Activated CD4-positive, CD25-positive, alpha-beta regulatory T cell (primary cell): Measurements from ENCODE around the gene C4orf51.
A peak's percentile ranks its signal among the peaks of the same experiment; 100 is the strongest.

Source experiments
- DNase-seq, 4 experiments: peaks; one replicate each; lab custom pipeline; 2025; lab: John Stamatoyannopoulos, UW

The C4orf51 gene

DNA sequence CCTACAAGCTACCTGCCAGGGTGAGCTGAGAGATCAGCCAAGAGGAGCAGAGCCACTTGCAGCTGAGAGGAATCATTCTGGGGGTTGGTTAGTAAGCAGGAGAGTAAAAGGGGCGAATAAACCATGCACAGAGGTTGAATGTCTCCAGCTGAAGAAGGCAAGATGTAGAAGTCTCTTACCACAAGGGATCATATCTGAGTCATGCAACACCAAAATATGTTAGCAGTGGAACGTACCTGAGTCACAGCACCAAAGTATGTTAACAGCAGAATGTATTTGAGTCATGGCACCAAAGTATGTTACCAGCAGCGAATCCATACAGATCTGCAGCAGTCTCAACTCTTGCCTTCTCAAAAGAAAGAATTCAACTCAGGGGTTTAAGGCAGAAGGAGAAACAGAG lies 29.9 kb downstream of the C4orf51 start:
- no peak for DNase-seq

DNA sequence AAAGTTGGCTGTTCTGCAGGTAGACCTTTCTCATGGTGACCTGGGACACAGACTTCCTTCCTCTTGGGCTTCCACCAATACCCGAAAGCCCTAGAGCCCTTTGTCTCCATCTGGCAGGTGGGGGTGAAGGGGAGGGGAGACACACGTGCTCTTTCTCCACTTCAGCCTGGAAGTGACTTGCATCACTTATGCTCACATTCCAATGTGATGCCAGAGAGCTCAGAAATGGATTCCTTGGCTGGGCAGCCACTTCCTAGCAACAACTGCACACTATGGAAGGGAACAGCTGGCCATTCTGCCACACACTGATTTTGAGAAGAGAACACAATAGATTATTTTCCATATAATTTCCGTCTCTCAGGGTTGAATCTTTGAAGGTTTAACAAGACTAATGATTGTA lies 36.3 kb downstream of the C4orf51 start:
- DNase-seq = no peak

DNA sequence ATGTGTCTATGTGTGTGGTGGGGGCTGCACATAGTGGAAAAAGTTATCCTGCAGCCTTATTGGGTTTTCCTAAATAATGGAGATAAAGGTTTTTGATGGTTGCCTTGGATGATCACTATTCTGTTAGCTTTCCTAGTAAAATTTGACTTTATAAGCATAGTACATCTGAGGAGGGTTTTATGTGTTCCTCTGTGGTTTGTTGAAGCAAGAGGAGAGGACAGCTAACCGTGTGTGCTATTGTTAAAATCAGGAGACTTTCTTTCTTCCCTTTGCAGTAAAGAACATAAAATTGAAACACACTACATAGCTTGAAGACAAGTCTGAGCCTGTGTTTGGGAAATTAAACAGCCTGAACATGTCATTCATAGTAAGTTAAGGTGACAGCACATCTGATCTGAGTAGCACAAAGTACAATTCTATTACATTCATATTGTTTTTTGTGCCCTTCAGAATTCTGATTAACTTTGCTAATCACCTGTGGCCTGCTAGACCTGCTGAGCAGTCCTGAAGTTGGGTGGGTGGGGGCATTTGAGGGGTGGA lies 36.8 kb downstream of the C4orf51 start:
- no peak for DNase-seq

DNA sequence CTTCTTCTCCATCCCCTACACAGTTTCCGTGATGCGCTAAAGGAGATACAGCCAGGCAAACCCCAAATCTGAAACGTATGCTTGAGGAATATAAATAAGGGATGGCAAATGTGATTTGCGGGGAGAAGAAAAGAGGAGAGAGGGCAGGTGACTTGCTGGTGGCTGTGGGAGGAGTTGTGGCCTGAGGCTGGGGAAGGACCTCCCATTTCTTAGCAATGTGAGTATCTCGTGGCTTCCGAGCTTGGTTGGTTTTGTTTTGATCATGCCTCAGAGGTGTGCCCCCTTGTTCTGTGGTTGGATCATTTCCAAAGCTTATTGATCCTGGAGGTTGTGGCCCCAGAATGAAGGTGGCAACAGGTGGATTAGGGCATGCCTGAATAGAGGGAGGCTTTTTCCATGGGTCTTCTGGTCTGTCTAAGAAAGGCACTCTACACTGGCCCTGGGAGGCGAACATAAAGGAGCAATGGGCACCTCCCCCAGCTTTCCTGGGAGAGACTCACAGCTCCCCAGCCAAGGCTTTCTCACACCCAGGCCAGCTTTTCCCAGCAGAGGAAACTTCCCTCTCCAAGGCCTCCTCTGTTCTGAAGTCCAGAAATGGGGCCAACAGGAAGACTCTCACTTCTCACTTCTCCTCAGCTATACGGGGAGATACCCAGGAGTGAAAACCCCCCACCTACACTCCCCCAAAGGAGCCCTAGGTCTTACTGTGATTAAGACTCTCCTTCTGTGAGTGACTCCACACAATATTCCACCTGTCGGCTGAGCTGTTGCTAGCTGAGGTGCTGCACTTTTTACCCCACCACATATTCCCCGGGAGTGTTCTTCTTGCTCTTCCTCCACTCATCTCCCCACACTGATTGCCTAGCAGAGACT lies 40.0 kb downstream of the C4orf51 start:
- no peak for DNase-seq

DNA sequence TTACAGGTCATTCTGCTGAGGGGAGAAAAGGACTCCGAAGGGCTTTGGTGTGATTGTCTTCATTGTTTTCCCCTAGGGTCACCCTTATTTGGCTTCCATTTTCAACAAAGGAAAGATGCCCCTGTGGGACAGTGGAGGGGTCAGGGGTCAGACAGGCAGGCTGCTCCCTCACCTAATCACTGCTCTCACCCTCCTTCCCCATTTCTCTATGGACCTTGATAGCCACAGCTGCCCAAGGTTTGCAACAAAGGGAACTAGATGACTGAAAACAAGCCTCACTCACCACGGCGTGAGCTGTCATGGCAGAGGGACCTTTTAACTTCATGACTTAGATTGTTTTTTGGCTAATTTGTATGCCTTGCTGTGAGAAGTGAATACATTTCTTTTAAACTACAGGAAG lies 40.7 kb downstream of the C4orf51 start:
- DNase-seq = no peak

DNA sequence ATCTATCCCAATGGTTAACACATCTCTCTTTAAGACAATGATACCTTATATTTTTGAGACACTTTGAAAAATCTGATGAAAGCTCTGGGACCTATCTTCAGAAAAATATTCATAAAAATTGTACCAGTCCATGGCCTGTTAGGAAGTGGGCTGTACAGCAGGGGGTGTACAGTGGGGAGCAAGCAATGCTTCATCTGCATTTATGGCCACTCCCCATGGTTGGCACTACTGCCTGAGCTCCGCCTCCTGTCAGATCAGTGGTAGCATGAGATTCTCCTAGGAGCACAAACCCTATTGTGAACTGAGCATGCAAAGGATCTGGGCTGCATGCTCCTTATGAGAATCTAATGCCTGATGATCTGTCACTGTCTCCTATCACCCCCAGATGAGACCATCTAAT lies 42.6 kb downstream of the C4orf51 start:
- no peak for DNase-seq

DNA sequence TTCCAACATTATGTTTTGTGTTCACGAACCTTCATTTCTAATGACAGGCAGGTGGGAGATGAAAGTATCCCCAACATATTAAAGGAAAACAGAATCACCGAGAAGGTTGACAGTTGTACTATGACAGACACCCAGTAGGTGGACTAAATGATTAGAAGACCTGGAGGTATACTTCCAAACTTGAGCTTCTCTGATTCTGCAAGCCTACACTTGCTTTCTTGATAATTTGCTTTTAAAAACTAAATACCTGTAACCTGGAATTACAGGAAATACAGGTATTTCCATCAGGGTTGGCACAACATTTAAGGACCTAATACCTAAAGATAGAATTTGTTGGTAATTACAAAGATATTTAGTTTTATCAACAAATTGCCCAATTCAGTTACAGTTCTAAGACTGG lies 43.4 kb downstream of the C4orf51 start:
- DNase-seq = no peak

DNA sequence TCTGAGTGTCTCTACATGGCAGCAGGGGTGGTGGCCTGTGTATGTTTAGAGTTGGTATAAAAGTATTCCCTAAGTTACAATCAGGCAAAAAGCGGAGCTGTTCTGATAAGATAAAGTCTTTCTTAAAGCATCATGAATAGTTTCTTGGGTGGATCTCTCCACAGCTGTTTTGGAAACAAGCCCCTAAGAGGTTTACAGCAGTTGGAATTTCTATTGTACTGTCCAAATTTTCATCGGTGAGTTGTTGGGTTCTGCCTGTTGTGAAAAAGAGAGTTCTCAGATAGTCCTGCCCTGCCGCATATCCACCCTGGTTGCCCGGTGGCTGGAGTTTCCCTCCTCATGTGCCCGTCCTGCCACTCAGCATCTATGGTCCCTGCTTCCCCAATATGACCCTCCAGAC lies 50.1 kb downstream of the C4orf51 start:
- no peak for DNase-seq

DNA sequence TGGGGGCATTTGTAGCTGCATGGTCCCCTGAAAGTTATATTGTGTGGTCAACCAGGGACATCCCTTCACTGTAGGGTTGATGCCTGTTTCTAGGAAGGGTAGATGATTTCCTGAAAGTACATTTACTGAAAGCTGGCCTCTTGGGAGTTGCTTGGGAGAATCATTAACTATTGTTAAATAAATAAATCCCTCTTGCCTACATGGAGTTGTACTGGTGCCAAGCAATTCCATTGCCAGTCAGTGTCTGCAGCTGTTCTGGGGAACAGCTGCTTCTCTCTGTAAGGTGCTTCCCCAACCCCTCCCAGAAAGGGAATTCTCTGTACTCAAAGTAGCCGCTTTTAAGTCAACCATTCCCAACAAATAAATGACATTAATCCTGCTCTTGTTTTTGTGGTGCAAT lies 51.1 kb downstream of the C4orf51 start:
- DNase-seq = no peak

DNA sequence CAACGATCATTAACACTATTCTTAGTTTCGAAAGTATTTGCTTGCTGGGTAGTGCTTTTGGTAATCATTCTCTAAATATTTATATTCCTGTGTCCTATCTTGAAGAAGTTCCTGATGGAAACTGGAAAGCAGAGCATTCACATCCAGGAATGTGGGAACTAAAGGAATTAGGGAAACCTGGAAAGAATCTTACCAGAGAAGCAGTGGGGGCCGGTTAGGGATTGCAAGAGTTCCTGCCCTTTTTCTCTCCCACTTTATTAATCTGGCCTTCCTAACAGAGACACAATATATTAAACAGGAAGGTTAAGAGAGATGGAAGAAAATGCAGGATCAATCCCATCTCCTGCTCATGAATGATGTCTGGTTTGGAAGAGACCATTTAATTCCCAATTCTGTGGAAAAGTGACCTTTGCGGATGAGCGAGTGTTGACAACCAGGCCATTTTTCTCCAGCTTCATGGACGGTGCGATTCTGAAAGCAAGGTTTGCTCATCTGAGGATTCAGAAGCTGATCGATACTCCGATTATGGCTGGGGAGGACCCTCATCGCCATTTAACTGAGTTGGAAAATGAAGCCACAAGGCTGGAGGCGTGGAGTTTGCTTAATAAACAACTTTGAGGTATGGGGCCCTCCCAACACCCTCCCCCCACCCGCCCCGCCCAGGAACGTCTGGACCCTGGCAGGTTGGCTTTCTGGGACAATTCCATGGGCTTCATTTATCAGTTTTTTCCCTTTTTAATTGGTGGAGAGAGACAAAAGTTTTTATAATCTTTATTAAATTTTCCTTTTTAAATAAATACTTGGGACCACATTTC lies 52.3 kb downstream of the C4orf51 start:
- DNase-seq = no peak

DNA sequence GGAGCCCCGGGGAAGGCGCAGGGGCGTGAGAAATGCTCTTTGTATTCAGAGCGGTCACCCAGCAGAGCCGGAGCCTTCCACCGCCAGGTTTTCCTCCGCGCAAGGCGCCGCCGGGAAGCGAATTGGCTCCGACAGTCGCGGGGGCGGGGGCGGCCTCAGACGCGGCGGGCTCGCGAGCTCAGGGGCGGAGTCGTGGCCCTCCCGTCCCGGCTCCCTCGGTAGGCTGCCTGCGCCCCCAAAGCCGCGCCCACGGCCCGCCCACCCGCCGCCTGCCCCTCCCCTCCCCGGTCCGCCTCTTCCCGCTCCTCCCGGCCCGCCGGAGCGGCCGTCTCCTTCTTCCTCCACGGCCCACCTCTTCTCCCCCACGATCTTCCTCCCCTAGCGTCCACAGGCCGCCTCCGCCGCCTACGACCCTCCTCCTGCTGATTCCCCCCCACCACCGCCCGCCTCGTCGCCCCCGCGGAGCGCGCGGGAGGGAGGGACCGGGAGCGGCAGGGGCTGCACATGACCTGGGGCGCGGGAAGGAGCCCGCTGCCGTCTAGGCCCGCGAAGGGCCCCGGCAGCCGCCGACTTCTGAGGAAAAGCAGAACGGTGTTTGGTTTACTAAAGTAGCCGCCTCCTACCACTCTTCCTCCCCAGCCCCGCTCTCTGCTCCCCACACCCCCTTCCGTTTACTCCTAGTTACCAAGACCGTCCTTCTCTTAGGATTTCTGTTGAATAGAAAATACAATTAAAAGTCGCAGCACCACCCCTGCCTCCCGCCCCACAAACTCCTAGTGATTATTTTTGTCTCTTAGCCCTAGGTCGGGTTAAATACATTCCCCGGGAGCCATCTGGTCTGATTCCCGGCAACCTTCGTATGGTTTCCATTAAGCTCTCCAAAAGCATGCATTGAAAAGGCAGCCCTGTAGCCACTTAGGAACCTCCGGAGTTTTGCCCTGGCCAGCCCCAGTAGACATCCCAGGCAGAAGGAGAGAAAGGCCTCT lies 53.2 kb downstream of the C4orf51 start:
- DNase-seq = peak; percentile 45 to 61 (median 52)

DNA sequence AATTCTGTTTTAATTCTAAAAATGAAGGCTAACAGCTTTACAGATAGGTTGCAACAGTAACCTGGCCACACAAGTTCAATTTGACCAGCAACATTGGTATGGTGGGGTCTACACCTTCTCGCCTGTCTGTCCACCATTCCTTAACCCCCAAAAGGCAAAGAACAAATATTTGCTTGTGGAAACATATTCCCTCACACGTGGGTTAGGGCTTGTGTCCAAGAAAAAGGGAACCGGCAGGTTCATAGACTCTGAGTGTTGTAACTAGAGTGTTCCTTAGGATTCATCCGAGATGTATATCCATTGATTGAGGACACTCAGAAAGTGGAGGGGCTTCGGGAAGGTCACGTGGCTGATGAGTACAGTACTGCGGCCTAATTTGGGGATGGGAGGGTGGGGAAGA lies 54.1 kb downstream of the C4orf51 start:
- DNase-seq = no peak

DNA sequence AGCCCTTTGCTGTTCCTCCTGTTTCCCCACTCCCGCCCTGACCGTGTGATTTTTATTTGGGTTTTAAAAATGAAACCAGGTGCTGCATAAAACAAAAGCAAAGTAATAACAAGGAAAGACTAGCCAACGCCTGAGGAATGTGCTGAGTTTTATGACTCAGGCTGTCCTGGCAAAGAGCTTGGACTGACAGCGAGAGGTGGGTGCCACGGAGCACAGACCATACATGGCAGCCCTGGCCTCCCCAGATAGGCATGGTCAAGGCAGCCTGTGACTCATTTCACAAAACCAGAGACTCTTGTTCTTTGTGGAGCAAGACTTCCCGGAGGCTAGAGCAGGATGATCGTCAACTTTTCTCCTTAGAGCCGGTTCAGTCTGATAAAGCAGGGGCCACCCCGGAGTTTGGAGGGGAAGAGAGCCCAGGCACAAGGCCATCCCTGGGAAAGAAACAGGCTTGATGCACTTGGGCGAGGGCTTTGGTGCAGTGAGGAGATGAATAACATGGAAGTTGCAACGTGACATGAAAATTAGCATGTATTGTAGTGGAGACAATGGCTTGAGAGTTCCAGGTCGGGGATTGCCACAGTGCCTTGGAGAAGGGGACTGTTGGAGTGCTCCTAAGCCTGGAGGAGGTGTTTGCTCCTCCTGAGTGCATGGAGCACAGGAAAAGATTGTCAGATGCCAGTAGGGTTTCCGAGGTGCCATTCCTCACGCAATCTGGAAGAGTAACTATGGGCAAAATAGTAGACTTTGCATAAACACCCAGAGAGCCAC lies 54.8 kb downstream of the C4orf51 start:
- DNase-seq = no peak

DNA sequence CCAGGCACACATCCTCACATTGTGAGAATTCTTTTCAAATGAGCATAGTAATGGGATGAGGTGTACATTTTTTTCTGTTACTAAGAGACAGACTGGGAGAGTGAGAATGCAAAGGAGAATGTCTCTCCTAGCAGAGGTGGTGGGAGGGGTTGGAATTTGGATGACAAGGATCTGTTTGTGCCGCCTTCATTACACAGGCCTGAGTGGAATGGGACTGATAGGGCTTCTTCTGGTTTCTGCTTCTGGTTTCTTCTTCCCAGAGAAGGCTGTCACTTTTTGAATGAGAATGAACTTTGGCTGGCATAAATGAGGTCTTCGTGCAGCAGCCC lies 55.4 kb downstream of the C4orf51 start:
- no peak for DNase-seq

DNA sequence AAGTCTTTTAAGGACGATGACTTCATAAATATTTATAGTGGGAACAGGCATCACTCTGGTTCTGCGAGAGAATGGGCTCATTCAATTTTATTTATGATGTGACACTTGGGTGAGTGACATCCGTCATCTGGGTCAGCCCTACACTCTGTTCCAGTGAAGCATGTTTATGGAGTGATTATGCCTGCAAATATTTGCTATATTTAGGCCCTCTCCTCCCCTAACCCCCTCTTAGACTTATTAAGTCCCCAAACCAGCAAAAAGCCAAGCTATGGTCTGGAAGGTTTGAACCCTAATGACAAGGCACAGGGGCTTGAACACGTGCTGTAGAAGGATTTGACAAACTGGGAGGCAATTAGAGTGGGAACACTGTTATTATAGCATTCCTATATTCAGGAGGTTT lies 55.9 kb downstream of the C4orf51 start:
- no peak for DNase-seq

DNA sequence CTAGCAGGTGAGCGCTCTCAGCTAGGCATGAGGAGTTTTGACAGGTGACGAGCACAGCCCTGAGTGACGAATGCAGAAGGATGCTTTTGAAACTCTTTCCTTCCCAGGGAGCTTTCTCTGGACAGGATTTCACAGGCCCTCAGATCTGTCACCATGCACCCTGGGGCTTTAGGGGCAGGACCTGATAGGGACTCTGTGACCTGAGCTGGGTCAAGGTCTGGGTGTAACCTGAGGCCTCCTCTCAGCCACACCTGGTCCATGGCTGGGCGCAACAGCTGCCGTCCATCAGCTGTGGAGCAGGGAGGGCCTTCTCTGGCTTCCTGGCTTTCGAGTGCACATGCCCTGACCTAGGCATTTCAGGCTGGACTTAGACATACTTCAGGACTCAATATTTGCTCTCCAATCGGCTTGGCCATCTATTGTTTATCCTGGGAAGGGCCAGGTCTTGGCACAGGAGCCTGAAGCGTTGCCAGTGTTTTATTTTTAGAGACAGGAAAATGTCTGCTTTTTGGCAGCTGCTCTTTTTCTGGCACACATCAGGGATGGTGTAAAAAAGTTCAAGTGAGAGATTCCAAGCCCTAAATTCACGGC lies 56.4 kb downstream of the C4orf51 start:
- no peak for DNase-seq

DNA sequence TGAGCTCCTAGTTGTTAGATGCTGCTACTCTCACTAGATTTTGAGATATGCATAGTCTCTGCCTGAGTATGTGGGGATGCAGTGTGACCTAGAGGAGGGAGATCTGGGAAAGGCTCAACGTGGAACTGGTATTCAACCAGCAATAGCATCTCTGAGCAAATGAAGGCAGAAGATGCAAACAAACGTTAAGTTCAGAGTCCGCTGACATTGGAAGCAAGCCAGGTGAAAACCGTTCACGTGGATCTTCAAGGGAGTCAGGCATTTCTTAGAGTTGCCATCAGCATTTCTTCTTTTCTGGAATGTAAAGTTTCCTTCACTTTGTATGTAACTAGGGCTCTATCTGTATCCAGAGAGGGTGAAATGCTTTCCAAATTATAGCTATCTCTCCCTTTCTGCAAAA lies 59.9 kb downstream of the C4orf51 start:
- DNase-seq = no peak

DNA sequence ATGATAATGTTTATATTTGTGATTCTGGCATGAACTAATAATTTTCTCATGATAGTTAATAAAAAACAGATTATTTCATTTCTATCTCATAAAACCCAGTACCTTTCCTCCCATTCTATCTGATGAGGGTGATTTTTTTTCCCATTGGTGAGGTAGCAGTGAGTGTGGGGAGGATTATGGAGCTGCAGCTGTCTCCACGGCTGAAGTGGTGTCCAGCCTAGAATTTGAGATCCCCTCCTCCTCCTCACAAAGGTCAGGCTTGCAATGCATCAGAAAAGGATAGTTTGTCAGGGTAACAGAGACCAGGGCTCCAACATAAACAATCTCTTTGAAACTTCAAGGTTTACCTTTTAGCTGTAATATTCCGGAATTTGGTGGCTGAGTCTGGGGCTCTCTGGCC lies 60.9 kb downstream of the C4orf51 start:
- DNase-seq = no peak

DNA sequence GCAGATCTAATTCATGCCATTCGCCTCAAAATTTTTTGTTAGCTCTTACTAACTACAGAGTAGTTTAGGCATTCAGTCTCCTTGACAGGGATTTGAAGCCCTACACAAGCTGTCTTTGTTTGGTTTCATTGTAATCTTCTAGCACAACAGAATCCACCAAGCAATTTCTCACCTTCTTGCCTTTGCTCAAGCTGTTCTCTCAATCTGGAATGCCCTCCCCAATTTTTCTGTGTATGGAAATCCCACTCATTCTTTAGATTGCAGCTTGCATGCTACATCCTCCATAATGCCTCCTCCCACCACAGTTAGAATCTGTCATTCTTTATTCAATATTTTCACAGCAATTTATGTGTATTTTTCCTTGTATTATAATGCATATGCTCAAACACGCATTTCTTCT lies 63.7 kb downstream of the C4orf51 start:
- no peak for DNase-seq

DNA sequence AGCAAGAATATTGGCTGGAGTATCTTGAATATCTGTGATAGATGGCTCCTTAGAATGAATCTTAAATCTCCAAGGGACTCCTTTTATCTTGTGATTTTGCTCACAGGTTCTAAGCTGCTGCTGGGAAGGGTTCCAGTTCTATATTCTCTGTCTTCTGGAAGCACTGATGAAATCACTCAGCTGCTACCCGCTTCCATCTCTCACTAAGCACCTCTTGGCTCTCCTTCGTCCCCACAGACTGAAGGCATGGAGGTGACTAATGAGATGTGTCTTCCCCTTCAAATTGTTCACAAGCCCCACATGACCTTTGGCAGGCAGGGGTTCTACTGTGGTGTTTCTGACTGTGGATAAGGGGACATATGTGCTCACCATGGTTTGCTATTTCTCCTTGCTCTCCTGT lies 75.9 kb downstream of the C4orf51 start:
- DNase-seq = no peak

DNA sequence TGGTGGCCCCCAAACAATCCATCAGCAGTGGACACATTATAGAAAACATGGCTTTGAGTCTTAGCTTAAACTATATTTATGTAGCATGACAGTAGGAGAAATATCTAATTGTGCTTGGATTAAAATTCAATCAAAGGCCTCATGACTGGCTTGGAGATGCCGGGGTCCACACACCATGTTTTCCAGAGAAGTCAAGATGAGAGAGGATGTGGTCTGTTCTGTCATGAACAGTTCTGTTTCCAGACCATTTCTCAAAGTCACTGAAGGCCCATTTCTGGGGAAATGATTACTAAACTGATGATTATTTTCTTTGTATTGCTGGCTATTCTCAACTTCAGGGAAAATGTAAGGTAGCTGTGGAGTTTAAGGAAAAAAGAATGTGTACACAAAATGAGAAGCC lies 76.3 kb downstream of the C4orf51 start:
- no peak for DNase-seq
